ENCODE data around the gene DOK3.
A peak's percentile ranks its signal among the peaks of the same experiment; 100 is the strongest.

The DOK3 gene

GRCh38 chr5:177493795-177494345 lies 15.8 kb downstream of the DOK3 start:
- no peak for TF ChIP-seq CTCF (IDR thresholded peaks at IDR 0.05; ENCODE audit: control extremely low read depth, extremely low read depth, low read depth, missing control alignments)
- ChIA-PET POLR2A (interaction anchor here (0.7 kb wide), 1 partner anchor 98 kb away, joined by 8 read pairs; the partner anchor contains the start of gene TMED9), CTCF (interaction anchor here (1.1 to 11.1 kb wide), 11 partner anchors 8 to 184 kb away, joined by 4 to 87 read pairs (median 11); no protein-coding TSS in a partner anchor)
- DNase-seq (ENCODE audit: extremely low spot score), result no peak

DNA sequence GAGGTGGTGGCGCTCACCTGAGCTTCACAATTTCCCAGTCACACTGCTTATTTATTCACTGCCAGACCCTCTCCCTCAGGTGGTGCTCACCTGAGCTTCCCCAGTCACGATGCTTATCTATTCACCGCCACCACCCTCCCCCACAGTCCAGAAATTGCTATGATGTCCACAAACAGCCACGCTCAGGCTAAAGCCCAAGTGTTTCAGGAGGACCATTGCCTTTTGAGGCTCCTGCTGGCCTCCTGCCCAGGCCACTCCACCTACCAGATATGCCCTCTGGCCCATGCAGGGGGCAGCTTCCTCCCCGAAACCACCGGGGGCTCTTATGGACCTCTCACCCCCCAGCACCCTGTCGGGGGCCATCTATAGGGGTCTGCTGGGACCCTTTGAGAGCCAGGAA lies 16.8 kb downstream of the DOK3 start:
- no peak for TF ChIP-seq CTCF (IDR thresholded peaks at IDR 0.05; ENCODE audit: control extremely low read depth, extremely low read depth, low read depth, missing control alignments)
- CTCF ChIA-PET, result interaction anchor here (0.7 to 11.1 kb wide), 12 partner anchors 9 to 183 kb away, joined by 3 to 87 read pairs (median 6); partner anchors contain the start of gene GRK6
- POLR2A ChIA-PET, result no interaction called here
- DNase-seq (ENCODE audit: extremely low spot score), result no peak

DNA sequence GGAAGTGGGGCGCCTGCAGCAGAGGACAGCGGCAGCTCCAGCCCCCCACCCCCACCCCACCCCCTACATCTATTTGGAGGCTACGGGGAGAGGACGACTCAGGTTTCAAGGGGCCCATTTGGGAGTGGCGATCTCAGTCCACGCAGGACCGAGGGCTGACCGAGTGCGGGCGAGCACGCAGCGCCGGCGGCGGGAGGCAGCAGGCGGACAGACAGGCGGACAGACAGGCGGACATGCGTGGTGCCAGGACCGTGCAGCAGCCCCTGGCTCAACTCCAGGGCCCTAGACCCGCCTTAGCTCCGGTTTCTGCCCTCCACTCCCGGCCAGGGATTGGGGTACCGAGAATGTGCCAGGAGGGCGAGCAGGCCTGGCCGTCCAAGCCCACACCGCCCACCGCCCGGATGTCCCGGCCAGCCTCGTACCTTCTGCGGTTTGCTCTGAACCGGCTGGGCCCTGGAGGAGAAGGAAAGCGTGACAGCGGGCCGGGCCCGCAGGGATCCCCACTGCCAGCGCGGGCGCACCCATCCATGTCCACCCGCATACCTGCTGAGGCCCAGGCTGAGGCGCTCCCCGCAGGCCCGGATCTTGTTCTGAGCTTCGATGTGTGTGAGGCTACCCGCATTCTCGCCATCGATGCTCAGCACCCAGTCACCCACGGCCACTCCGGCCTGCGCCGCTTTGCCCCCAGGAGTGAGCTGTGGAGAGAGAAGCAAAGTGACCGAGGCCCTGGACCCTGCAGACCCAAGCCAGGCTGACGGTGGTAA lies 17.5 kb downstream of the DOK3 start:
- POLR2A ChIA-PET, result no interaction called here
- no peak for TF ChIP-seq CTCF (IDR thresholded peaks at IDR 0.05; ENCODE audit: control extremely low read depth, extremely low read depth, low read depth, missing control alignments)
- no peak for DNase-seq (ENCODE audit: extremely low spot score)
- CTCF ChIA-PET, result interaction anchor here (0.7 to 11.1 kb wide), 11 partner anchors 9 to 183 kb away, joined by 3 to 87 read pairs (median 7); partner anchors contain the start of gene GRK6

GRCh38 chr5:177491429-177491945 lies 18.1 kb downstream of the DOK3 start:
- CTCF ChIA-PET, result interaction anchor here (1.2 to 3.3 kb wide), 5 partner anchors 10 to 87 kb away, joined by 3 to 22 read pairs (median 17); no protein-coding TSS in a partner anchor
- TF ChIP-seq CTCF (IDR thresholded peaks at IDR 0.05; ENCODE audit: control extremely low read depth, extremely low read depth, low read depth, missing control alignments), result peak; percentile 49
- DNase-seq (ENCODE audit: extremely low spot score), result peak; percentile 59
- POLR2A ChIA-PET, result no interaction called here

DNA sequence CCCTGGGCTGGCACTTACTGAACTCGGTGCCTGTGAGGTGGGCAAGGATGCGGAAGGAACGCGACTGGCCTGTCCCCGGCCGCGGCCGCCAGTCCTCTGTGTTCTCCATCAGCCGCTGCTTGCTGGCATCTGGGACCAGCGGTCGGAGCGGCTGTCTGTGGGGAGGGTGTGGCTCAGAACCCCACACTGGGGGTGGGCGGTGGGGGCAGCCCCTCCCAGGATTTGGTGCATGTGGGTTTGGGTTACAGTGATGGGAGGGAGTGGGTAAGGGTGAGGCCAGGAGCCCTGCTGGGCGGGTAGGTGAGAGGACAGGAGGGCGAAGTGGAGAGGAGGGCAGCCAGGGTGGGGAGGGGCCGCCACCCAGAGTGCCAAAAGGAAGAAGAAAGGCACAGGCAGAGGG lies 18.6 kb downstream of the DOK3 start:
- POLR2A ChIA-PET, result no interaction called here
- TF ChIP-seq CTCF (IDR thresholded peaks at IDR 0.05; ENCODE audit: control extremely low read depth, extremely low read depth, low read depth, missing control alignments), result no peak

DNA sequence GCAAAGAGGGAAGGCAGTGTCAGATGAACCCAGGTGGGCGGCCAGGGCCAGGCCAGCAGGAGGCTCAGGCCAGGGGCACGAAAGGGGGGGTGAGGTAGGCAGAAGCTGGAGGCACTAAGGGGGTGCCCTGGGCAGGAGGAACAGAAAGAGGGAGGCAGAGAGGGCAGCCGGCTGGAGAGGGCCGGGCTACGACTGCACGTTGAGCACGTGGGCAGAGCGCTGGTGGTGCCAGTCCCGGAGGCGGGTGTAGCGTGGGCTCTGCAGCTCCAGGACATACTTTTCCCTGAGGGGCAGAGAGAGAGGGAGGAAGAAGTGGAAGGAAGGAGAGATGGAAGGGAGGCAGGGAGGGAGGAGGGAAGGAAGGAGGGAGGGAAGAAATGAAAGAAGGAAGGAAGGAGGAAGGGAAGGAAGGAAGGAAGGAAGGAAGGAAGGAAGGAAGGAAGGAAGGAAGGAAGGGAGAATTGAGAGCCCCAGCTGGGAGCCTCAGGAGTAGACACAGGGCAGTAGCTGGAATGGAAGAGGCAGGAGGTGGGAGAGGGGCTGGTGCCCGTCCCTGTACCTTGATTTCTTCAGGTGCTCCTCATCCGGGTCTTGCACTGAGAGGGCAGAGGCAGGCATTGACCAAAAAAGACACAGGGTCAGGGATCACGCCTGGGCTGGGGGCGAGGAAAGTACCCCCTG lies 19.2 kb downstream of the DOK3 start:
- POLR2A ChIA-PET, result no interaction called here
- DNase-seq (ENCODE audit: extremely low spot score), result no peak
- CTCF ChIA-PET, result interaction anchor here (1.0 to 2.0 kb wide), 4 partner anchors 11 to 20 kb away, joined by 3 to 11 read pairs (median 7); no protein-coding TSS in a partner anchor
- TF ChIP-seq CTCF (IDR thresholded peaks at IDR 0.05; ENCODE audit: control extremely low read depth, extremely low read depth, low read depth, missing control alignments), result no peak

More for the DNA sequence above, 18.6 kb downstream of the DOK3 start:
- CTCF ChIA-PET, result interaction anchor here (2.0 to 3.2 kb wide), 2 partner anchors 11 to 12 kb away, joined by 11 to 22 read pairs; no protein-coding TSS in a partner anchor
- no peak for DNase-seq (ENCODE audit: extremely low spot score)
